ENCODE results near the gene TXNRD2. TPM values are rescaled to one million over a fixed set of nuclear protein-coding genes. Genes with fewer than 3 reads are reported as not detected.
"Not testable (repeated sequence)": the region's sequence is repeated elsewhere in the genome, so short reads cannot be mapped to it uniquely, and the experiment has no call there.

The TXNRD2 gene
- total RNA-seq, 1 donor from 2014 or later: 25.7 TPM

DNA sequence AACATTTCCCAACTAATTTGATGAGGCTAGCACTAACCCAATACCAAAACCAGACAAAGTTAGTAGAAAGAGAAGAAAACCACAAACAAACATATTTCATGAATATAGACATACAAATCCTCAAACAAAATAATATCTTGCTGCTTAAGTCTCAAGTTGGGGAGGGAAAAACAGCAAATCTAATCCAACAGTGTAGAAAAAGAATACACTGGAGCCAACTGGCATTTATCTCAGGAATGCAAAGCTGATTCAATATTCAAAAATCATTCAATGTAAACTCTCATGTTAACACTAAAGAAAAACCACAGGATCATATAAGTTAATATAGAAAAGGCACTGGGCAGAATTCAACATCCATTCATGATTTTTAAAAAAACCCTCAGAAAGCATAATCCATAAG, 105.1 kb downstream of the TXNRD2 start:
- no peak overlapping the region for H3K4me2 ChIP-seq (ENCODE audit: low read length)
- FAIRE-seq: no peak
- H3K27ac ChIP-seq (ENCODE audit: low read depth, low read length): no peak overlapping the region

DNA sequence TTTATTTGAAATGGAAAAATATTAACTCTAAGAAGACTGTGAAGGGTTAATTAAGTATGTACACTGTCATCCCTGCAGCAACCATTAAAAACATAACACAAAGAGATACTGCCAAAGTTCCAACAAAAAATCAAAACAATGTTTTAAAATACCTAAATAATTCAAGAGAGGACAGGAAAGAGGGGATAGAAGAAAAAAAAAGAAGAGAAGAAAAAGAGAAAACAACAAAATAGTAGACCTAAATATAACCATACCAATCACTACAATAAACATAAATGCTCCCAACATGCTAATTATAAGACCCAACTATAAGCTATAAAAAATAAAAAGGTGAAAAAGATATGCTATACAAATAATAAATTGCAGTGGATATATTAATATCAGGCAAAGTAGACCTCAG, 107.0 kb downstream of the TXNRD2 start:
- FAIRE-seq (no peak), DNase-seq (ENCODE audit: low read depth) (no peak)
- Histone ChIP-seq H3K79me2 (ENCODE audit: insufficient read depth, low read length) (no peaks in the 10 kb centered on the region), H3K27ac (ENCODE audit: low read depth, low read length) (no peak overlapping the region), H3K27me3 (ENCODE audit: insufficient read depth, low read length) (no peaks in the 10 kb centered on the region), H4K20me1 (ENCODE audit: insufficient read depth, low read length) (no peaks in the 10 kb centered on the region), H3K9ac (ENCODE audit: low read length) (no peak overlapping the region), H3K9me3 (ENCODE audit: insufficient read depth, low read depth, low read length) (no peaks in the 10 kb centered on the region), H3K4me3 (ENCODE audit: insufficient read depth, low read depth, low read length) (no peak overlapping the region), H3K36me3 (ENCODE audit: insufficient read depth, low read length) (no peaks in the 10 kb centered on the region), H2AFZ (ENCODE audit: low read depth, low read length) (no peak overlapping the region), H3K4me2 (ENCODE audit: low read length) (no peak overlapping the region), H3K4me1 (ENCODE audit: insufficient read depth, low read length) (no peaks in the 10 kb centered on the region)
- H3K9me3 Mint-ChIP-seq (ENCODE audit: unreplicated experiment): no peaks in the 10 kb centered on the region
- H3K27ac Mint-ChIP-seq (ENCODE audit: unreplicated experiment): no peak overlapping the region
- TF ChIP-seq EZH2 (IDR thresholded peaks at IDR 0.05; ENCODE audit: insufficient read depth, low read length) (no peak), CTCF (IDR thresholded peaks at IDR 0.05; ENCODE audit: insufficient read depth, low read depth, low read length) (no peak)
- H3K4me3 Mint-ChIP-seq (ENCODE audit: unreplicated experiment): no peak overlapping the region
- H3K4me1 Mint-ChIP-seq (ENCODE audit: low read depth, unreplicated experiment): peaks cover 1% of the 10 kb centered on the region
- no peaks in the 10 kb centered on the region for H3K27me3 Mint-ChIP-seq (ENCODE audit: low read depth, unreplicated experiment)
- no peaks in the 10 kb centered on the region for H3K36me3 Mint-ChIP-seq (ENCODE audit: low read depth, unreplicated experiment)

More for the DNA sequence above, 105.1 kb downstream of the TXNRD2 start:
- Histone ChIP-seq H4K20me1 (ENCODE audit: insufficient read depth, low read length) (peaks cover 1% of the 10 kb centered on the region), H3K9me3 (ENCODE audit: insufficient read depth, low read depth, low read length) (no peaks in the 10 kb centered on the region), H3K27me3 (ENCODE audit: insufficient read depth, low read length) (no peaks in the 10 kb centered on the region), H3K4me3 (ENCODE audit: insufficient read depth, low read depth, low read length) (no peak overlapping the region), H3K36me3 (ENCODE audit: insufficient read depth, low read length) (no peaks in the 10 kb centered on the region), H3K4me1 (ENCODE audit: insufficient read depth, low read length) (peaks cover 4% of the 10 kb centered on the region), H3K9ac (ENCODE audit: low read length) (no peak overlapping the region), H3K79me2 (ENCODE audit: insufficient read depth, low read length) (no peaks in the 10 kb centered on the region), H2AFZ (ENCODE audit: low read depth, low read length) (no peak overlapping the region)
- Mint-ChIP-seq H3K4me1 (ENCODE audit: low read depth, unreplicated experiment) (peaks cover 1% of the 10 kb centered on the region), H3K9me3 (ENCODE audit: unreplicated experiment) (no peaks in the 10 kb centered on the region), H3K27me3 (ENCODE audit: low read depth, unreplicated experiment) (no peaks in the 10 kb centered on the region), H3K27ac (ENCODE audit: unreplicated experiment) (no peak overlapping the region), H3K4me3 (ENCODE audit: unreplicated experiment) (no peak overlapping the region), H3K36me3 (ENCODE audit: low read depth, unreplicated experiment) (no peaks in the 10 kb centered on the region)
- no peak for DNase-seq (ENCODE audit: low read depth)
- TF ChIP-seq EZH2 (IDR thresholded peaks at IDR 0.05; ENCODE audit: insufficient read depth, low read length): no peak

GRCh38 chr22:19833327-19833726, 108.3 kb downstream of the TXNRD2 start:
- not testable (repeated sequence) for H3K9ac ChIP-seq (ENCODE audit: low read length); H2AFZ ChIP-seq (ENCODE audit: low read depth, low read length); H3K9me3 ChIP-seq (ENCODE audit: insufficient read depth, low read depth, low read length); FAIRE-seq; H3K27me3 Mint-ChIP-seq (ENCODE audit: low read depth, unreplicated experiment); H3K4me3 Mint-ChIP-seq (ENCODE audit: unreplicated experiment); H3K79me2 ChIP-seq (ENCODE audit: insufficient read depth, low read length); DNase-seq (ENCODE audit: low read depth); H3K27ac ChIP-seq (ENCODE audit: low read depth, low read length); H3K4me1 ChIP-seq (ENCODE audit: insufficient read depth, low read length); H3K27me3 ChIP-seq (ENCODE audit: insufficient read depth, low read length); H3K9me3 Mint-ChIP-seq (ENCODE audit: unreplicated experiment); H4K20me1 ChIP-seq (ENCODE audit: insufficient read depth, low read length); H3K4me3 ChIP-seq (ENCODE audit: insufficient read depth, low read depth, low read length); H3K27ac Mint-ChIP-seq (ENCODE audit: unreplicated experiment); H3K36me3 ChIP-seq (ENCODE audit: insufficient read depth, low read length); H3K4me1 Mint-ChIP-seq (ENCODE audit: low read depth, unreplicated experiment); H3K4me2 ChIP-seq (ENCODE audit: low read length); H3K36me3 Mint-ChIP-seq (ENCODE audit: low read depth, unreplicated experiment)
